Hepatocyte (in vitro differentiated cells): ENCODE results near the gene CDK16. TPM values are rescaled to one million over a fixed set of nuclear protein-coding genes. Genes with fewer than 3 reads are reported as not detected.

ENCODE experiments used
- DNase-seq: peaks from one replicate; pipeline ENCODE4 v3.0.0-alpha.2; 2016; ENCODE audit warnings: low spot score
- H2AFZ ChIP-seq: fragments of 200-600 bp; sonication (generic); 2 replicates; pipeline ENCODE4 v1.6.0; 2016; ENCODE audit warnings: antibody characterized with exemption, mild to moderate bottlenecking
- H3K27ac ChIP-seq: fragments of 200-600 bp; sonication (generic); 2 replicates; pipeline ENCODE4 v1.5.1; 2016; ENCODE audit warnings: mild to moderate bottlenecking
- H3K27me3 ChIP-seq: fragments of 200-600 bp; sonication (generic); 2 replicates; pipeline ENCODE4 v1.6.1; 2016
- H3K36me3 ChIP-seq: fragments of 200-600 bp; sonication (generic); replicated peaks from 2 replicates; pipeline ENCODE4 v1.5.1; 2016; ENCODE audit warnings: low read depth; ENCODE audit not compliant: insufficient read depth
- H3K4me1 ChIP-seq: fragments of 200-600 bp; sonication (generic); 2 replicates; pipeline ENCODE4 v1.5.1; 2016; ENCODE audit warnings: mild to moderate bottlenecking, moderate library complexity; ENCODE audit not compliant: insufficient read depth
- H3K4me2 ChIP-seq: fragments of 200-600 bp; sonication (generic); 2 replicates; pipeline ENCODE4 v1.6.0; 2016
- H3K4me3 ChIP-seq: fragments of 200-600 bp; sonication (generic); 2 replicates; pipeline ENCODE4 v1.5.1; 2016; ENCODE audit warnings: mild to moderate bottlenecking
- H3K79me2 ChIP-seq: fragments of 200-600 bp; sonication (generic); 2 replicates; pipeline ENCODE4 v1.6.0; 2017; ENCODE audit warnings: mild to moderate bottlenecking
- H3K9me2 ChIP-seq: fragments of 200-600 bp; sonication (generic); replicated peaks from 2 replicates; pipeline ENCODE4 v1.6.0; 2017; ENCODE audit warnings: mild to moderate bottlenecking; ENCODE audit not compliant: insufficient read depth
- H3K9me3 ChIP-seq: fragments of 200-600 bp; sonication (generic); 2 replicates; pipeline ENCODE4 v1.5.1; 2016; ENCODE audit warnings: low read depth, mild to moderate bottlenecking
- H4K20me1 ChIP-seq: fragments of 200-600 bp; sonication (generic); 2 replicates; pipeline ENCODE4 v1.6.0; 2016; ENCODE audit warnings: mild to moderate bottlenecking; ENCODE audit not compliant: insufficient read depth, poor library complexity, severe bottlenecking
- EZH2 ChIP-seq: fragments of 200-600 bp; sonication (generic); IDR thresholded peaks from 2 replicates; pipeline ENCODE4 v1.6.1; 2016; ENCODE audit warnings: antibody characterized with exemption, mild to moderate bottlenecking, borderline replicate concordance
- EZH2phosphoT487 ChIP-seq: fragments of 200-600 bp; sonication (generic); IDR thresholded peaks from one replicate; pipeline ENCODE4 v1.6.1; 2018; ENCODE audit warnings: antibody characterized with exemption, mild to moderate bottlenecking, low read depth, moderate library complexity; ENCODE audit not compliant: unreplicated experiment, severe bottlenecking
- WGBS: methylation state at CpG from one replicate; pipeline ENCODE4 v1.1.6; 2016; ENCODE audit warnings: low lambda C conversion rate; ENCODE audit errors: missing lambda C conversion rate; 5-methylcytosine and 5-hydroxymethylcytosine counted together
- polyA plus RNA-seq: library from polyadenylated mRNA; unstranded; fragments of >200 nt; fragmentation: Nextera tagmentation; extraction: Ambion mirVana; gene quantifications from 2 replicates; pipeline ENCODE4 v1.2.1, GENCODE V29; 2016
- total RNA-seq: library from RNA; depleted of rRNA; stranded (reverse); fragments of >200 nt; gene quantifications from 2 replicates; pipeline ENCODE4 v1.2.3, GENCODE V29; 2014
- TF ChIP-seq, protein P1 (sequence below): fragments of 200-600 bp; sonication (generic); IDR thresholded peaks from 2 replicates; pipeline ENCODE4 v1.5.1; 2016; ENCODE audit warnings: antibody characterized with exemption, mild to moderate bottlenecking; ENCODE audit not compliant: poor library complexity

The CDK16 gene
- total and polyA plus RNA-seq, 2 experiments from 2014 or later: 130 to 190 TPM

DNA sequence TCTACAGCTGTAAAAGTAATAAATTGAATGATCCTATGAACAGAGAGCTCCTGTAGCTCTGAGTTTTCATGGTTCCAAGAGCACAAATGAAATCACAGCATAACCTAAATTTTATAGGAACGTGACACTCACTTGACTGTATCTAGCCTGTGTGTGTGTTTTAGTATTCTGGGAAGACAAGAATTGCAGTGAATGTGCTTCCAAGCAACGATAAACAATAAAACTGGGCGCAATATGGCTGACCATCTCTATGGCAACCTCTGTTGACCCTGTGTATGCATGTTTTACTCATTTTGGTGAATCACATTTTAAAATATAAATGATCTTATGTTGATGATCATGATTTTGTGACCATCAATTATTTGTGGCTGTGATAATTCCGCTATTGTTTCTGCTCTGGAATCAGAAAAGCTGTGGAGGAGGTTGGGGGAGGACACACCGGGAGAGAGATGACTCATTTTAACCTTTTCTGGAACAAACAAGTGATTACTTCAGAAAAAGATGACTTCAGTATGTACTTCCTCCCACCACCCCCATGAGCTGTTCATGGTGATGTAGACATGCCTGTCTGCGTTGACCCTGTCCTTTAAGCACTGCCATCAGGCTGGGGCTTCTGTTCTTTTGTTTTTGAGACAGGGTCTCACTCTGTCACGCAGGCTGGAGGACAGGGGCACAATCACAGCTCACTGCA, 46.1 kb downstream of the CDK16 start:
- TF ChIP-seq EZH2 (no peak), EZH2phosphoT487 (no peak)
- TF ChIP-seq, protein P1, sequence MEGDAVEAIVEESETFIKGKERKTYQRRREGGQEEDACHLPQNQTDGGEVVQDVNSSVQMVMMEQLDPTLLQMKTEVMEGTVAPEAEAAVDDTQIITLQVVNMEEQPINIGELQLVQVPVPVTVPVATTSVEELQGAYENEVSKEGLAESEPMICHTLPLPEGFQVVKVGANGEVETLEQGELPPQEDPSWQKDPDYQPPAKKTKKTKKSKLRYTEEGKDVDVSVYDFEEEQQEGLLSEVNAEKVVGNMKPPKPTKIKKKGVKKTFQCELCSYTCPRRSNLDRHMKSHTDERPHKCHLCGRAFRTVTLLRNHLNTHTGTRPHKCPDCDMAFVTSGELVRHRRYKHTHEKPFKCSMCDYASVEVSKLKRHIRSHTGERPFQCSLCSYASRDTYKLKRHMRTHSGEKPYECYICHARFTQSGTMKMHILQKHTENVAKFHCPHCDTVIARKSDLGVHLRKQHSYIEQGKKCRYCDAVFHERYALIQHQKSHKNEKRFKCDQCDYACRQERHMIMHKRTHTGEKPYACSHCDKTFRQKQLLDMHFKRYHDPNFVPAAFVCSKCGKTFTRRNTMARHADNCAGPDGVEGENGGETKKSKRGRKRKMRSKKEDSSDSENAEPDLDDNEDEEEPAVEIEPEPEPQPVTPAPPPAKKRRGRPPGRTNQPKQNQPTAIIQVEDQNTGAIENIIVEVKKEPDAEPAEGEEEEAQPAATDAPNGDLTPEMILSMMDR: no peak
- H4K20me1 ChIP-seq: no peaks in the 10 kb centered on the region
- H3K9me2 ChIP-seq: no peaks in the 10 kb centered on the region
- H3K36me3 ChIP-seq: no peaks in the 10 kb centered on the region
- no peak overlapping the region for H3K27ac ChIP-seq
- no peaks in the 10 kb centered on the region for H3K79me2 ChIP-seq
- no peak overlapping the region for H3K4me2 ChIP-seq
- H3K4me3 ChIP-seq: no peak overlapping the region
- no peaks in the 10 kb centered on the region for H3K27me3 ChIP-seq
- H3K4me1 ChIP-seq: no peaks in the 10 kb centered on the region
- no peak for DNase-seq
- H3K9me3 ChIP-seq: no peaks in the 10 kb centered on the region
- WGBS: 71% methylated on average over 7 of the region's 7 CpGs
- no peak overlapping the region for H2AFZ ChIP-seq

DNA sequence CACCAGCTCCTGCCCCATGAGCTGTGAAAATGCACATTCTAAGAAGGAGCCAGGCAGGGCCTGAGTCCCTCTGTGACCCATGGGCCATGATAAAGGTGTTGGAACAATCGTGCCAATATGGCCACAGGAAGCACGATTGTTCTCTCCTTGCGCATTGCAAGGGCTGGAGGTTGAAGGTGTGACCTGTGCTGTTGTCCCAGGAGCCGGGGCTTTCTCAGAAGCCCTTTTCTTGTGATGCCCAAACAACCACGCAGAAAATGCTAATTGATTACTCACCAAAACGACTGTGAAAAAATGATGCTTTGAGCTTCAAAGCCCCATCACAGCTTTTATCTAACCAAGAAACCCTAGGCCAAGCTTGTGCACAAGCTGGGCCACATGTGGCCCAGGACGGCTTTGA, 48.2 kb downstream of the CDK16 start:
- Histone ChIP-seq H3K4me3 (no peak overlapping the region), H3K4me1 (no peaks in the 10 kb centered on the region), H3K9me2 (no peaks in the 10 kb centered on the region), H3K27ac (no peak overlapping the region), H4K20me1 (no peaks in the 10 kb centered on the region), H2AFZ (no peak overlapping the region), H3K4me2 (no peak overlapping the region), H3K9me3 (no peaks in the 10 kb centered on the region), H3K27me3 (no peaks in the 10 kb centered on the region), H3K36me3 (no peaks in the 10 kb centered on the region), H3K79me2 (no peaks in the 10 kb centered on the region)
- whole genome bisulfite sequencing: 75% methylated on average over 7 of the region's 7 CpGs
- no peak for DNase-seq
- TF ChIP-seq, protein P1: no peak
- TF ChIP-seq EZH2: no peak

DNA sequence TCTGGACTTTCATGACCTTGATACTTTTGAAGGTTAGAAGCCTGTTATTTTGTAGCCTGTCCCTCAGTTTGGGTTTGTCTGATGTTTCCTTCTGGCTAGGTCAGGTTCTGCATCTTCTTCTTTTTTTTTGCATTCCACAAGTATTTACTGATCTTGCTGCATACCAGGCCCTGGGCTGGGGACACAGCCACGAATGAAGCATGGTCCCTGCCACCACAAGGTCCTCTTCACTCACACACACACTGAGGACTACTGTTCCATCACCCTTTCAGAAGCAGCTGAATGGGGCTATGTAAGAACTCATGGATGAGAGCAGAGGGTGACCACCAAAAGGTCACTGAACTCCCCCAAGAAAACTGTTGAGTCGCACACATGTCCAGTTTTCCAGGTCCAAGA, 53.5 kb downstream of the CDK16 start:
- H3K9me3 ChIP-seq: no peaks in the 10 kb centered on the region
- H3K9me2 ChIP-seq: no peaks in the 10 kb centered on the region
- H3K27me3 ChIP-seq: no peaks in the 10 kb centered on the region
- no peak for DNase-seq
- H3K27ac ChIP-seq: no peak overlapping the region
- H3K4me3 ChIP-seq: no peak overlapping the region
- H3K4me2 ChIP-seq: no peak overlapping the region
- WGBS: 55% methylated on average over 2 of the region's 2 CpGs
- no peaks in the 10 kb centered on the region for H3K36me3 ChIP-seq
- H3K79me2 ChIP-seq: no peaks in the 10 kb centered on the region
- no peaks in the 10 kb centered on the region for H3K4me1 ChIP-seq
- H2AFZ ChIP-seq: no peak overlapping the region
- TF ChIP-seq EZH2phosphoT487 (no peak), EZH2 (no peak)
- TF ChIP-seq, protein P1: no peak
- H4K20me1 ChIP-seq: no peaks in the 10 kb centered on the region
